NCI-H2196 (cell line): ENCODE measurements around the gene FHL1.

Source experiments
- DNase-seq: peaks from one replicate; lab custom pipeline; 2025; ENCODE audit not compliant: unreplicated experiment; lab: John Stamatoyannopoulos, UW

The FHL1 gene

DNA sequence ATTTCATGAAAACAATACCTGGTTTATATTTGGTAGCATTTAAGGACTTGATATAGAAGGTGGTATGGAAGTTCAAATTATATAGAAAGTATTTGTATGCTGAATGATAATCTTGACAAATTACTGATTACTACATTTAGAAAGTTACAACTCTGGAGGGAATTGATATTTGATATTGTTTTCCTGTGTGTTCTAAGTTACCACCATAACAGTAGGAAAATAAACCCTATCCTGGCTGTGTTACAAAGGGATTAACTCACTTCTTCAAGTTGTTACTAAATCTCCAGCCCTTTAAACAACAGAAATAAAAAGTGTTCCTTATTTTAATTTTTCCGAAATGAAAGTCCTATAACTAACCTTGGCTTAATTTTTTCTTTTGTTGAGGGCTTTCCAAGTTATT, 36.6 kb downstream of the FHL1 start:
- DNase-seq = no peak

DNA sequence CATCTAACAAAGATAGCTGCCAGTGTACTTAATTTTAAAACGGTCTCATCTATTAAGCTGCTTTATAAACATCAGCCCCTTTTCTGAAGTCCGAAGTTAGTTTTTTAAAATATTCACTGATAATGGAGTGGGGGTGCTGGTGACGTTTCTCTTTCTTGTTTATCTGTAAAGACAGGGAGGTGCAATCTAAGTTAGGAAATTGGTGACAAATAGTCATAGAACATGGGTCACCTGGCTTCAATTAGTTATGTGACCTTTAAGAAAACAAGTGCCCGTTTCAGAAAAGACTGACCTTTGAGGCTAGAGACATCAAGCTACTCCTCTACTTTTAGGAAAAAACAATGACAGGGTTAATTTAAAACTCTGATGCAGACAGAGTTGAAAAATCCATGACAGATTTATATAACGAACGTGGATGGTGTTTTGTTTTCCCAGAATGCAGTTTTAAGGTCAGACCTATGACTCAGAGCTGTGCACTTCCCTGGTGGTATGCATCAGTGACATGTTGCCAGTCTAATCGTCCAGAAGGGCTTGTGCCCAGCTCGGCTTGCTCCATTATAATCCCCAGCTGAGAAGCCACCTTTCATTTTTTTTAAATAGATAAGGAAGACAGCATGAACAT, 38.2 kb downstream of the FHL1 start:
- no peak for DNase-seq

DNA sequence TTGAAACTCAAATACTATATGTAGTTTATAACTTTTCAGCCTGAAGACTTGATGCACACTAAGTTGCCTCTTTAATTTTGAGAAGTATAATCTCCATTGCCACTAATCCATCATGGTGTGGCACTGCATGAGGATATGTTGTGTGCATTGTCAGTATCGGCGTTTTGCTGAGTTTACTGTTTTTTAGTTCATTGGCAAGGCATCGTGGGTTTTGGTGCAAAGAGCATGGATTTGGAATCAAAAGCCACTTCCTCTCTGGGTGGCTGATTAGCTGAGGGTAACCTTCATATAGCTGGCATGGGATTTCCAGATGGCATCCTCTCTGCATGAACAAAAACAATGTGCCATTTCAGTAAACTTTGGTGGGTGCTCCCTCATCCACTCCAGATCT, 38.7 kb downstream of the FHL1 start:
- DNase-seq = no peak

DNA sequence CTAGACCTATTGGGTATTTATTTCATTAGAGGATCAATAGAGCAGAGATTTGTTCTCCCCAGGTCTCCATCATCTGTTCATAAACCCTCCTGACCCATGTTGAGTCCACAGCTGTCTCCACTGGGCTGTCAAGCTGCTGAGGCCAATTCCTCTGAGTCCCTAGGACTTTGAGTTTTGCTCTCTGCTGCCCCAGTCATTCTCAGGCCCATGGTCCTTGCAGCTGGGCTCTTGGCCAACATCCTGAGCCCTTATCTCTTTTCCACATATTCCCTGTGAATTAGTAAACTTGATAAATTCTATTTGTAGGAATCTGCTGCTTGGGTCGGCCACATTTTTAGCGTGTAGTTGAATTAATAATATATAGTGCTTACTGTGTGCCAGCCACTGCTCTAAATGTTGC, 41.9 kb downstream of the FHL1 start:
- DNase-seq = no peak

DNA sequence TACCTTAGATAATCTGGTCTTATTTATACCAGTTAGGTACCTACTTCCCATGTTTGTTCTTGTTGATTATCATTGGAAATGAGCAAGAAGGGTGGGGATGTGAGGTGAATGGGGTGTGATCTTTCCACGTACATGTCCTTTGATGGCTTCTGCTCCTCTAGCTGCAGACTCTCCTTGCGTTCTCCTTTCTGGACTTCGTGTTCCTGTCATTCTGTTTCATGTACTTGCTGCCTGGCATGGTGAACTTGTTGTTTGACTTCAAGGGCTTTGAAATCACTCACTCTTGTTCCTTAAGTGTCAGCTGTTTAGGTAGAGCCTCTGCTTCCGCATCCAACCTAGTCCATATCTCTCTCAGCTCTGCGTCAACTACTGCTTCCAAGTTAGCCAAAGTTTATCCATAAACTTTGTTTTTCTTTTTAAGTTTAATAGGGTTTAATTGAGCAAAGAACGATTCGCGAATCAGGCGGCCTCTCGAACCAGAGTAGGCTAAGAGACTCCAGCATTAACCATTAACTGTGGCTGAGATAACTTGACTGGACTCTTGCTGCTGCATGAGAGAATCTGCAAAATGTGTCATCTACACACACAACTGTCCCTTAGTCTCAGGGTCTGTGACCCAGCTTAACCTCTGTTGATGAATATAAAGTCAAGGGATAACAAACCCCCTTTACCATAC, 42.8 kb downstream of the FHL1 start:
- DNase-seq = no peak

DNA sequence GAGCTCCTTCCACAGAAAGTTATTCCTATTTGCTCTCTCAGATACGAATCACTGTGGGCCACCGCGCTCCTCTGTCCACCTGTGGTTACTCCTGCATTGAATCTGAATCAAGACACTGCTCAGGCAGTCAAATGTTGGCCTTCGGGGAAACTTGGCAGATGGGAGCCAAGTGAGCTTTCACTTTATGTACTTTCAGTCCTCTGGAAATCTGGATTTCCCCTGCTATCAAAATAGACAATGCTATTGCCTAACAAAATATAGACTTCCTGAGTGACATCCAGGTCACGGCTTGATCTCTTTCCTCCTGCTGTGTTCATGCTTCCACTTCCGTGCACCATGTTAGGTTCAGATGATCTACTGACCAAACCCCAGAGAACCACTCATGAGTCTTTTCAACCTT, 43.8 kb downstream of the FHL1 start:
- no peak for DNase-seq

DNA sequence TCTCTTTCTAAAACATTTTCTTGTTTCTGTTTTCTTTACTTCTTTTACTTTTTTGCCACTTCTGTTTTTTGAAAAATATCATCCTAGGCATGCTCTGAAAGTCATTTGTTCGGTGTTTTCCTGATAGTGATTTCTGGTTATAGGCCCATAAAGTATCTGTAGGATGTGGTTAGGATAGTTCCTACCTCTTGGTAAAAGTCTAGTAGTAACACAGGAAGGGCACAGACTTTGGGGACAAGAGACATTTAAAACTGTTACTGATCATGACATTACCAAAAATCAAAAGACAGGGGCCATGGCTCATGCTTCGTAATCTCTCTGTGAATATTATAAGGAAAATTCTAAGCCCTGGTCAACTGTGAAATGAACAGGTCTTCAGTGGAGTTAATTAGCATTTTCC, 44.8 kb downstream of the FHL1 start:
- DNase-seq = no peak

DNA sequence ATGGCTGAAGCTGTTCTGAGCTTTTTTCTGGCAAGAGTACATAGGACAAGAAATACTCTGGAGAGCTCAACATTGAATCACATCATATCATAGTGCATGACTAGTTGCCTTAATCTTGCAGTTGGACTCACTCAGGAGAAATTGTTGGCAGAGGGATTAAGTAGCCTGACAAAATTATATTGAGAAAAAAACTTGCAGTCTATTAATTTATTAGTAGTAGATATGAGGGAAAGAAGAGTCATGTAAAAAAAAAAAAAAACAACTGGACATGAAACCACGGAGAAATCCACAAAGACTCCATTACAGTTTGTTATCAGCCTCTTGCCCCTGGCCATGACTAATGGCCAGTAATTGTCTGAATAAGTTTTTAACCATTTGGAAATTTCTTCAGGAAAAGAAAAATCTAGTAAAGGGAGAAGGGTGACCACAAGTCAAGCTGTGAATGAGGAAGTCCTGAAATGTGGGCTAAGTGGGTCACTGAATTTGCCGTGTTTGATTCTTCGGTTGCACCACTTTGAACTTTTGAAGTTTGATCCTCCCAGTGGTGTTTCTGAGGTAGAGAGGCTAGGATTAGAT, 45.6 kb downstream of the FHL1 start:
- no peak for DNase-seq

DNA sequence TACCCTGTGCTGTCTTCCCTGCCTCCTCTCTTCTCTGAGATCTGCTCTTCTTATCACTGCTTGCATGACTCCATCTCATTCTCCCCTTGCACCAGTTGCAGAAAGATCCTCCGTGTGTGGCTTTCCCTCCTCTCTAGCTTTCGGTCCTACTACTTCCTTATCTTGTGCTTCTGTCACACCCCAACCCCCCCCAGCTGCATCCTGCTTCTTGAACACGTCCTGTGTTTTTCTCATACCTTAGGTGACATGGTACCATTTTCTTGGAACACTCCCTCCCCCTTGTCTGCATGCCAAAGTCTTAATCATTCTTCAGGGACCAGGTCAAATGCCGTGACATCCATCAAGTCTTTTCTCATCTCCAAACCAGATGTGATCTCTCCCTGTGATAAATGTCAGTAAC, 46.4 kb downstream of the FHL1 start:
- no peak for DNase-seq

DNA sequence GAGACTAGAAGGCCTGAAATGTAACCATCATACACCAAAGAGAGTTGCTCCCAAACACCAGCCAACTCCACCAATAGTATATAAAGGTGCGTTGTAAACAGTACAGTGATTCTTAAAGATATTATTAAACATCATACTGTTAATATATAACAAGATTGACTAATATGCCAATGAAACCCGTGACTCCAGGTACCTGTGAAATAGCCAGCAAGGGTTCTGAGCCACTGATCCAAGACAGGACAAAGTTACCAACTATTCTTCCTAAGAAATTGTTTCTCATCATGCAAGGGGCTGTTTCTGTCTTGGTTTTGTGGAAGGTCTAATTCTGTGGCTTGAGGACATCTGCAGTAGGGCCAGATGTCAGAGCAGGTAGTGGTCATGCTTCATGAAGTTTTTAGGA, 47.2 kb downstream of the FHL1 start:
- DNase-seq = no peak

DNA sequence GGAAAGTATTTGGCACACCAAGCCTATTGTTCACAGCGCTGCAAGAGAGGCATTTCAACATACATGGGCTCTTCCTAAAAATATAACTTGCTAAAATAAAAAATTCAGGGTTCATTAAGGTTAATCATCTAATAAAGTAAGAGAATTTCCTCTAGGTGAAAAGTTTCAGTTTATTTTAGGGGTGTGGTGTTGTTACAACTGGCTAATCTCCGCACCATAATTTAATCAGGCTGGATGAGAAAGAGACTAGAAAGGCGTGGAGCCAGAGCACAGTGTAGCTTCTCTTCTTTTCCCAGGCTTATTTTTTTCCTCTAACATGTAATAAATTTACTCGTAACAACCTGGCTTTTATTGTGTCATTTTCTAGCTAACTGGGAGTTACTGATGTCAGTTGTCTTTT, 47.9 kb downstream of the FHL1 start:
- no peak for DNase-seq

DNA sequence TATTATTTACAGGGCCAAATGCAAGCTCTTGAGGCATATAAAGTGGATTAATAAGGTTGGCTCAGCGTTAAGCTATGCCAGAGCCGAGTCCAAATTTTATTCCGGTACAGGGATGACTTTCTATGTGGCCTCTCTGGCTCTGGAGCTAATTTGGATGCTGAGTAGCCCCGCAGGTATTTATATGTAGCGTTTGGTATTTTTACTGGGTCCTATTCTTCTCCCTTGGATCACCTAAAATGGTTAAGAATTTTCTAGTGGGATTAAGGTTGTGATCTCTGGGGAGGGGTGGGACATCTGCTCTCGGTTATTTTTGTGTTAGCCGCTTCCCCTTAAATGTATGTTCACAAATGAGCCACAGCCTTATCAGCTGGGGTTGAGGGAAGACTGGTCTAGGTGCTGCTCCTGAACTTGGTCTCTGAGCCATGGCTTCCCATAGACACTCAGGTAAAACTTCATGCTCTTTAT, 49.4 kb downstream of the FHL1 start:
- no peak for DNase-seq

DNA sequence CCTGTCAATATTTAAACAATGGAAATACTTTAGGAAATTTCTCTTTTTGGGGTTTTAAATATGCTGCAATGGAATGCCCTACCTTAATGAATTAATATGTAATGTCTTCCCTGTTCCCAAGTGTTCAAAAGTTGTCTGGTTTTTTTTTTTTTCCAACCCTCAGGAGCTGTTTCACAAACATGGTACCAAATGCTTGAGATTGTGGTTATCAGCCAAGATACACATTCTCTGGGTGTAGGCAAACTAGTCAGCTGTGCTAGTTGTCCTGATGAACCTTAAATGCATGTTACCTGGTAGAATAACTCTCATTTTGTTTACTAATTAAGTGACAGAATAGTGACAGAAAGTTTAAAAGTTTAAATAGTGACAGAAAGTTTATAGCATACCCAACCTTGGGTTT, 50.7 kb downstream of the FHL1 start:
- no peak for DNase-seq

DNA sequence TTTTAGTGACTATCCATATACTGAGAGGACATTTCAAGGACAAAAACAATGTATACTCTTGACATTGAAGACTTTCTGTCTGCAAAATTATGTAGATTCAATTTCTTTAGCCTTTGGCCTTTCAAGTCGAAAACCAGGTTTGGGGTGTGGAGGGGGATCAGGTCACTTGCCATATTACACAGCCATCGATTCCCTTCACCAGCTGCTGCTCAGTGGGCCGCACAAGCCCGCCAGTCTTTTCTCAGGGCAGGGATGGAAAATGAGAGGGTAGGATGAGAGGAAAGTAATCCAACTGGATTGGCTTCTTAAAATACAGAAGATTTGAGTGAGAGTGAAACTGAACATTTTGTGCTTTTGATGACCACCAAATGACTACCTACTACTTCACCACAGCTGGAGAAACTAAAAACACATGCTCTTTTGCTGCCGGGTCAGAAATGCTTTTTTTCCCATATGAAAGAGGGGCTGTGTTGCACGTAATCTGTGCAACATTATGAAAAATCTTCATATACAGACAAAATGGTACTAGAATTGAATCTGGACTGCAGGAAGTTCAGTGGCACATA, 51.4 kb downstream of the FHL1 start:
- no peak for DNase-seq

DNA sequence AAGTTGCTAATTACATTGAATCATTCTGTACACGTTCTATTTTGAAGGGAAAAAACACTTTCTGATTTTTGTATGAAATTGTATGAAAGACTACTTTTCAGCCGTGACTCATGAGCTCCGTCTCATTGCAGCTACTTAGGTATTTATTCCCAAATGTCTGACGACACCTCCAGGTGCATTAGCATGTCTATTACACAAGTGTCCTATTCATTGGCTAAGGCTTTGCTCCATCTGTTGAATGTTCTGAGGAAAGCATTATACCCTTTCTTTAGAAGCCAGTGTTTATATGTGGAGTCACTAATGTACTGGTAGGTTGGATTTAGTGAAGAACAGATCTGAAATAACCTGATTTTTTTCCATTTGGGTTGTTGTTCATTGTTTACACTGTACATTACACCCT, 52.0 kb downstream of the FHL1 start:
- no peak for DNase-seq

DNA sequence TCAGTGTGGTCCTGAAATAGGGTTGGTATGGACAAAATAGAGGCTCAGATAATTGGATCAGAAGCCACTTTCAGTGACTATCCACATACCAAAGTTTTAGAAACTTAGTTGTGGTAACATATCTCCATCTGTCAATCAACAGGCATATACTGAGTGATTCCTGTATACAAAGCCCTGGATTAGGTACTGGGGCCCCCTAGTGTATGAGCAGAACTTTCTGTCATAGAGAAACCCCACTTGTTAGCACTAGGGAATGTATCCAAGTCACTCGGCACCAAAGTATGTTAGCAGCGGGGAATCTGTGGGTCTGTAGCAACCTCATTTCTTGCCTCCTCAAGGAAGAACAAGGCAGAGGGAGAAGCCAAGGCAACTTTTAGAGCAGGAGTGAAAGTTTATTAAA, 53.1 kb downstream of the FHL1 start:
- DNase-seq = no peak

DNA sequence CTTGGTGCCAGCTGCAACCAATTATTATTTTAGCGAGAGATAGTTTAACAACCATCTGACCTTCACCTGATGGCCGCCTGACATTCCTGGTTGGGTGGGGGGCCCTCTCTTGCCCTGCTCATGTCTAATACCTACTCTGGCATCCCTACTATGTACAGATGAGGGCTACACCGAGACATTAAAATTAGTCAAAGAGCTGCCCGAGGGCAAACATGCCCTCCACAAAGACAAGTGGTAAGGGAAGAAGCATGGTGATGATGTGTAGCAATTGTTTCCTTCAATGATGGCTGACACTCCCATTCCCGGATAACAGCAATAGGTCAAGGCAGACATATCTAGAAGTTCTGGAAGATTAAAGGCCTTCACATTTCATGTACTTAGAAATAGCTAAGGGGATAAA, 54.3 kb downstream of the FHL1 start:
- no peak for DNase-seq

DNA sequence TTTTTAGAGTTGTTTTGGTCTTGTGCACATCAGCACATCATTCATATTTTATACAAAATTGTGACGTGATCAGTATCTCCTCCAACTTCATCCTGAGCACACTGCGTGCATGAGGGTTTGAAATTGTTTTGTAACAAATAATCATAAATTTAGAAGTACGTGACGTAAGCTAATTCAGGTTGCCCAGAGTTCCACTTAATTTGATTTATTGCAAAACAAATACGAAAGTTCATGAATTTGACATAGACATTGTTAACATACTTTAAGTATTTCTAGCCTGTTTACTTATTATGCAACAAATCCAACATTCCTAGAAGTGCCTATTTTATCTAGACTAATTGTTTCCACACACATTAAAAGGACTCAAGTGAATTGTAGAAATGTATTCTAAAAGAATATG, 55.6 kb downstream of the FHL1 start:
- no peak for DNase-seq

DNA sequence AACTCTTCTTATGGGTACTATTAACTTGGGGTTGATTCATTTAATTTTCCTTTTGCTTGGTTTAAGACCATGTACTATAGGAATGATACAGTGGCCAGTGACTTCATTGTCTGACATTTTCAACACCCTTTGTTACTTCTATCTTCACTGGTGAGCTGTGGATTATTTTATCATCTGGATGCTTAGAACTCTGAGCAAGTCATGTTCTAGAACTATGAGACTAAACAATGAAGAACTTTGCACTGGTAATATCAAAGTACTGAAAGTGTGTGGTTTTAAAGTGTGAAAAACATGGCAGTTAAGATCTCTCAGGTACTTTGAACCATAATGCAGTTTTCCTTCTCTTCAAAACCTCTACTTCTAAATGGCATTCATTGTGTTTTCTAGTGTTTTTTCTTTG, 56.1 kb downstream of the FHL1 start:
- DNase-seq = no peak

DNA sequence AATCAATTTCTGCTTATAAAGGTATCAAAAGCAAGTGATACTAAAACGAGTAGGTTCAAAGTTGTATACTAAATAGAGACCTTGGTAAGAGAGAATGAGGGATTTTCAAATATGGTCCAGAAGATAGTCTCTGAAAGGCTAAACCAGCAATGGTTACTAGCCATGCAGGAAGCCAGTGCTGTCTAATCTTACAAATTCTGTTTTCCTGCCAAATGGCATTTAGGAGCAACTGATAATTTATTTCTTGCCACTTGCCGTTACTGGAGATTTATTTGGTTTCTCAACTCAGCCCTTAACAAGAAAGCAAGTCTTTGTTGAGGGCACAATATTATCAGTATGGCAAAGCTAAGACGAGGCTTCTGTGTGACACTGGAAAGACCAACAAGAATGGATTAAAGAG, 56.6 kb downstream of the FHL1 start:
- DNase-seq = no peak

DNA sequence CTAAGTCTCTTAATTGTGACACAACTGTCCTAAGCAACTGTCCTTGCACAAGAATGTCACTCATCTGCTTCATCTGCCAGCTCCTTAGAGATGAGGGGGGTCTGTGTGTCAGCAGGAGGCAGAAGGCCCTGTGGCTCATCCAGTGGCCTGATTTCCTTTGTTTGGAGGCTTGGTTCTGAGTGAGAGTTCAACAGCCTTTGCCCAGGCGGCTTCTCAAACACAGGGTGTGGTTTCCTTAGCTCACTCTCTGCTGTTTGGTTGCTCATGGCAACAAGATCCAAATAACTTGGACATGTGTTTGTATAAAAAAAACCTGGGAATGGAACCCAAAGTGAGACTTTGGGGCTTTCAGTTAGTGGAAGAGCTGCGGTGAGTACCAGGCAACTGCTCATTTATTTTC, 57.2 kb downstream of the FHL1 start:
- DNase-seq = no peak

DNA sequence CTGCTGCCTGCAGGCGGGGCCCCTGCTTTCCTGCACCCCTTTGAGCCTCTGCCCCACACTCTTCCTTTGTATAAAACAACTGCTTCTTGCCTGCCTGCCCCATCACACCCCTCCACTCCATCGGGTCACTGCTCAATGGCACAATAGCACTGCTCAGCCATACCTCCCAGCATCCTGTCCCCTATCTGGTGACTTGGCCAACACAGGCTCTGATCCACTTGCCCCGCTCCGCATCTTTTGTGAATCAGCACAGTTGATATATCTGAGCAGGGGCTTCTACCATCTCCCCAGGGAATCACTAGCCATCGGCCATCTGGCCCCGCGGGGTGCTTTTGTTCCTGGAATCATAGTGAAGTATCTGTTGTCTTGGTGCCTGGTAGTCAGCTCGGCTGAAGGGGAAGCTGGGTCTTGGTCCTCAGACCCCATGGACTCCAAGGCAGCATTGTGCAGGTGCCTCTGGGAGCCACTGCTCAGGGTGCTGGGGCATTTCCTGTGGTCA, 58.6 kb downstream of the FHL1 start:
- no peak for DNase-seq
